GM06990 (cell line): ENCODE measurements around the gene CDK15.

Experiments used
- DNase-seq: peaks from one replicate; pipeline ENCODE4 v3.0.0-alpha.2; 2011; ENCODE audit not compliant: insufficient read length; ENCODE audit errors: extremely low read depth
- H3K27me3 ChIP-seq: replicated peaks from 2 replicates; pipeline ENCODE4 v1.6.0; 2011; ENCODE audit warnings: low read length; ENCODE audit not compliant: control insufficient read depth, insufficient read depth
- H3K36me3 ChIP-seq: 2 replicates; pipeline ENCODE4 v1.5.1; 2011; ENCODE audit warnings: low read length; ENCODE audit not compliant: control insufficient read depth, insufficient read depth
- H3K4me3 ChIP-seq: replicated peaks from 2 replicates; pipeline ENCODE4 v1.5.1; 2011; ENCODE audit warnings: low read depth, mild to moderate bottlenecking, control low read depth, low read length
- TF ChIP-seq, protein P1 (sequence below): IDR thresholded peaks from 2 replicates; pipeline ENCODE4 v1.5.1; 2011; ENCODE audit warnings: low read length, control low read depth, mild to moderate bottlenecking, inconsistent platforms; ENCODE audit not compliant: insufficient read depth, poor library complexity, severe bottlenecking

The CDK15 gene

DNA sequence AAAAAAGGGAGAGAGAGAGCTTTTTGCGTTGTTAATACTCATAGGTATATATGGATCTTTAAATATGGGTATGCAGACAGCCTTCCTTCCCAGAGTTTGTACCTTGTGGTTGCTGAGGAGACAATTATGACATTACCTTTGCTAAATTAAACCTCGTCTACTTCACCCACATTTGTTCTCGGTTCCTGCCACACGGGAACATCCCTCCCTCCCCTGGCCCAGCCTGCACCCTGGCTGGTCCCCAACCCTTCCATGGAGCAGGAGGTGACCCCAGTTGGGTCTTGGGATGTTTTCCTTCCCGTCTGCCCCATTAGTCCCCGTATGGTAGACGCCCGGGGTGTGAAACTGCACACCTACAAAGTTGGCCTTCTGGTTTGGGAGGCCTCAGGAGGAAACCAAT lies 122.0 kb downstream of the CDK15 start:
- no peak for DNase-seq
- Histone ChIP-seq H3K27me3 (no peaks in the 10 kb centered on the region; the same call in 1 of the 2 replicates), H3K36me3 (no peaks in the 10 kb centered on the region), H3K4me3 (no peak overlapping the region)
- TF ChIP-seq, protein P1, sequence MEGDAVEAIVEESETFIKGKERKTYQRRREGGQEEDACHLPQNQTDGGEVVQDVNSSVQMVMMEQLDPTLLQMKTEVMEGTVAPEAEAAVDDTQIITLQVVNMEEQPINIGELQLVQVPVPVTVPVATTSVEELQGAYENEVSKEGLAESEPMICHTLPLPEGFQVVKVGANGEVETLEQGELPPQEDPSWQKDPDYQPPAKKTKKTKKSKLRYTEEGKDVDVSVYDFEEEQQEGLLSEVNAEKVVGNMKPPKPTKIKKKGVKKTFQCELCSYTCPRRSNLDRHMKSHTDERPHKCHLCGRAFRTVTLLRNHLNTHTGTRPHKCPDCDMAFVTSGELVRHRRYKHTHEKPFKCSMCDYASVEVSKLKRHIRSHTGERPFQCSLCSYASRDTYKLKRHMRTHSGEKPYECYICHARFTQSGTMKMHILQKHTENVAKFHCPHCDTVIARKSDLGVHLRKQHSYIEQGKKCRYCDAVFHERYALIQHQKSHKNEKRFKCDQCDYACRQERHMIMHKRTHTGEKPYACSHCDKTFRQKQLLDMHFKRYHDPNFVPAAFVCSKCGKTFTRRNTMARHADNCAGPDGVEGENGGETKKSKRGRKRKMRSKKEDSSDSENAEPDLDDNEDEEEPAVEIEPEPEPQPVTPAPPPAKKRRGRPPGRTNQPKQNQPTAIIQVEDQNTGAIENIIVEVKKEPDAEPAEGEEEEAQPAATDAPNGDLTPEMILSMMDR, result no peak

DNA sequence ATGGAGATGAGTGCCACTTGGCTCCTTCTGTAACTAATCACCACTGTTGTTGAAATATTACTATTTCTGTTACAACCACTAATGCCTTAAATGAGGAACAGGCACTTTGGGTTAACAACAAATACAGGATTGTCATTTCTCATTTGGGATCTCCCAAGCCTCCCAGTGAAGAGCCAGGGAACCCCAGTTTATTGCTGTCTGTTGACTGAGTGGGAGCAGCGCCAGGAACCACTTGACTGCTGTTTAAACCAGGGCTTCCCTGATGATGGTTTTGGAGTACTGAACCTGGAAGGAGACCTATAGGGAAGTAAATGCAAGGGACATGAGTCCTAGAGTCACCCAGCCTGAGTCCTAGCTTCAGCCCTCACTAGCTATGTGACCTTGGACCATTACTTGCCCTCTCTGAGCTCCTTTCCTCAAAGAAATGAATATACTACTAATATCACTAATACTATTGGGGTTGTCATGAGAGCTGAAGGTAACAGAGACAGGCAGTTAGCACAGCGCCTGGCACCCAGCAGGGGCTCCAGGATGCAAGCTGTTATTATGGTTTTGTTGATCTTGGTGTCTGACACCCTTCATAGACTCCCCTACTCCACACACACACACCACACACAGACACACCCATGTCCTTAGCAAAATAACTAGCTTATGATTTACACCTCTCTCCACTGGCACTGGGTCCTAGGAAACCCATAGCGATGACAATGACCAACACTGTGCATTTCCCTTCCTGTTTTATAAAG lies 123.1 kb downstream of the CDK15 start:
- no peak overlapping the region for H3K4me3 ChIP-seq
- no peaks in the 10 kb centered on the region; the same call in 1 of the 2 replicates for H3K27me3 ChIP-seq
- no peak for DNase-seq
- TF ChIP-seq, protein P1, result no peak
- no peaks in the 10 kb centered on the region for H3K36me3 ChIP-seq

DNA sequence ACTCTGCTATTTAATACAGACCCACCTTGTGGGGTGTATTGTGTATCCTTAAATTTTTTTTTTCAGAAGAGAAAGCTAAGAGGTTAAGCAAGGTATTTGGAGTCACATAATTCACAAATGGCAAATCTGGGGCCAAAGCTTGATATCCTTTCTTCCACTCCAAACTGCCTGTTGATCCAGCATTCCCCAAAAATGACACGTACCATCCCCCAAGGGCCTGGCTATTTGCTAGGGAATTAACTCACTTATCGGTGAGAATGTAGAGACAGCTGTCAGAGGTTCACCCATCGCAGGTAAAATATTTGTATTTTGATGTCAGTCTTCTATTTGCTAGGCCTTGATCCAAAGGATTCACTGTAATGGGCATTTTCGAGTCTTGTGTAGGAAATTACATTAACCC lies 123.7 kb downstream of the CDK15 start:
- TF ChIP-seq, protein P1, result no peak
- DNase-seq, result no peak

DNA sequence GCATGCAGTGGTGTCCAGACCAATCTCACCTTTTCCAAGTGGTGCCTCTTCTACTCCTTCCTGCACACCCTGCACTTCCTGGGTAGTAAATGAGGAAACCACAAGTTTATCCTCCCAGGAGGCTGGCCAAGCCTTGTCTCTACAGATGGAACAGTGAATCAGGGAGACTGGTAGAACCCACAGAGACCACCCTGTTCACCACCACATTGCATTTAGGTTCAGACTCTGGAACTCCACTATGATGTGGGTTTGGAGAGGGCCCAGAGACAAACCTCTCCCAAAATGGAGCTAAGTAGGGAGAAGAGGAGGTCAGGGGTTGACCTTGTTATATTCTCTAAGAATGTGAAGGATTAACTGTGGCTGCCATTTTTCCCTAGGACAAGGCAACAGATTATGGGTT lies 124.5 kb downstream of the CDK15 start:
- no peak for DNase-seq

More for the DNA sequence above, 123.7 kb downstream of the CDK15 start:
- H3K27me3 ChIP-seq, result no peaks in the 10 kb centered on the region; the same call in 1 of the 2 replicates
- H3K4me3 ChIP-seq, result no peak overlapping the region
- H3K36me3 ChIP-seq, result no peaks in the 10 kb centered on the region

DNA sequence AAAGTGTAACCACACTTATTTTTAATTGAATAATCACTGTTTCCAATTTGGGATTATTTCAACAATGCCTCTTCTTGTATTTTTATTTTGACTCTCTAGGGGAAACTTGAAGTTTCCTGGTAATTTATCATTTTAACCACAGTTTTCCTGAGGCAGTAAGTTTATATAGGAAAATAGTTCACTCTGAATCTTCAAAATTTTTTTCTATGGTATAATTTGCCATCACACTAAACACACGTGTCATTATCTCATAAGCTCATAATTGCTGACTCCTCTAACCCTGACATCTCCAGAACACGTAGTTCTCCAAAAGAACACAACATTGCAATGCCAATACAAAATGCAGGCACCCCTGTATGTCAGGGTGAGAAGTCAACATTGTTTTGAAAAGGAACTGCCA lies 125.1 kb downstream of the CDK15 start:
- TF ChIP-seq, protein P1, result no peak
- Histone ChIP-seq H3K27me3 (no peaks in the 10 kb centered on the region; the same call in 1 of the 2 replicates), H3K4me3 (no peak overlapping the region), H3K36me3 (no peaks in the 10 kb centered on the region)
- no peak for DNase-seq

More for the DNA sequence above, 124.5 kb downstream of the CDK15 start:
- Histone ChIP-seq H3K36me3 (no peaks in the 10 kb centered on the region), H3K27me3 (no peaks in the 10 kb centered on the region; the same call in 1 of the 2 replicates), H3K4me3 (no peak overlapping the region)
- TF ChIP-seq, protein P1, result no peak
